ENCODE data around the gene TIMM29.

Gene TIMM29

DNA sequence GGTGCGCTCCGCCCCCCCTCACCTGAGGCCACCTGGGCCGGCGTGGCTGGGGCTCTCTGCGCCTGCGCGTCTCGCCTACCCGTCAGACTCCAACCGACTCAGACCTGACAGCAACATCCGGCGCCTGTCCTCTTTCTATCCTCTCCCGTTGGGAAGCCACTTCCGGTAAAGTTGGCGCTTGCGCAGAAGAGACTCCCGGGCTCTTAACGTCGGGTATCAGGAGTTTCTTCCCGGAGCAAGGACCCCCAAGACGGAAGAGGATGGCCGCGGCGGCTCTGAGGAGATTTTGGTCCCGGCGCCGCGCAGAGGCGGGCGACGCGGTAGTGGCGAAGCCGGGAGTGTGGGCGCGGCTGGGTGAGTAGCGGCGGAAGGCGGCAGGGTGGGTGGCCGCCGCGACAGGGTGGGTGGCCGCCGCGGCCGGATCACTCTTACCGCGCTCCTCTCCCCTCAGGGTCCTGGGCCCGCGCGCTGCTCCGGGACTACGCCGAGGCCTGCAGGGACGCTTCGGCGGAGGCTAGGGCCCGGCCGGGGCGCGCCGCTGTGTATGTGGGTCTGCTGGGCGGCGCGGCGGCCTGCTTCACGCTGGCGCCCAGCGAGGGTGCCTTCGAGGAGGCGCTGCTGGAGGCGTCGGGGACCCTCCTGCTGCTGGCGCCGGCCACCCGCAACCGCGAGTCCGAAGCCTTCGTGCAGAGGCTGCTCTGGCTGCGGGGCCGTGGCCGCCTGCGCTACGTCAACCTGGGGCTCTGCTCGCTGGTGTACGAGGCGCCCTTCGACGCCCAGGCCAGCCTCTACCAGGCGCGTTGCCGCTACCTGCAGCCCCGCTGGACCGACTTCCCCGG is at the start of gene TIMM29, which contains the start of gene YIPF2:
TSS of gene TIMM29 (plus strand) at position 249 of the 839 bp plus-strand sequence. CDS start at position 261, 12 bp downstream.
TSS of gene YIPF2 (minus strand) at position 77 of the 839 bp plus-strand sequence. CDS start 229 bp downstream, outside the sequence.
- DNase-seq (ENCODE audit: low read depth in 3 of 3, low spot score in 1 of 3), result peak; percentile 84 to 92 (median 85)

DNA sequence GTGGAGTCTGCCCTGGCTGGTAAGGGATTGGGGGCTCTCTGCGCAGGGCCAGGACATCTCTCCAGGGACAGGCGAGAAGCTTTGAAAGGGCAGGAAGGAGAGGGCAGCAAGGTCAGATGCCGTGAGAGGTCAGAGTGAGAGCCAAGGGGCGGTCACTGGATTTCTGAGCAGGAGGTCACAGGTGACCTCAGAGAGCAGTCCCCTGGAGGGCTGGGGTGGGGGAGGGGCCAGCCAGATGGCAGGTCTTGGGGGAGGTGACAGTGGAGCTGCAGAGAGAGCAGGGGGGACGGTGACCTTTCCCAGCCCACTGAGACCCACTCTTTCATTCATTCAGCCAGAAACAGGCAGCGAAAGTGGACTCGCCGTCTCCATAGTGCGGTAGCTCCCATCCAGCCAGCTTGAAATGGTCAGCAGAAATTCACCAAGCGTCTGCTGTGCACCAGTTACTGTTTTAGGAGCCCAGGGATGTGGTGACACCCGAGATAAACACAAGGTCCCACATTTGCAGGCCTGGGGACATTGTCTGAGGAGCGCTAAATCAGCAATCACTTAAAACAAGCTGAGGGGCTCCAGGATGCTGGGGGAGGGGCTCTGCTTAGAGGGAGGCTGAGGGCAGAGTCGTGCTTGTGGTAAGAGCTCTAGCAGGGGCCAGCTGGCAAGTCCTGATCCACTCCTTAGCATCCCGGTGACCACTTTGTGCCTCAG is 47.1 kb upstream of the TIMM29 start:
- DNase-seq (ENCODE audit: low read depth in 3 of 3, low spot score in 1 of 3), result no peak

DNA sequence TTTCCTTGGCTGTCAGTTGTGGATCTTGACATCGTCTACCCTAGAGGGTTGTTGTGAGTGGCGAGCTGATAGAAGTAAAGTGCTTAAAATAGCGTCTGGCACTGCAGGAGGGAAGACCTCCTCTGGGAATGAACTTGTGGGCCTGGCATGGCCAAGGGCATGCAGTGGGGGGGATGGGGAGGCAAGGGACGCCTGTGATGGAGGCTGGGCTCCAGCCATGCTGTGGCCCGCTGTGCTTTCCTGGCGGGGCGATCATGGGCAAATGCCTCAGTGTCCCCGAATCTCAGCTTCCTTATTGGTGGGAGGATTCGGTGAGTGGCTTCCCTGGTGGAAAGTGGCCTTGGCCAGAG is 46.5 kb upstream of the TIMM29 start:
- no peak for DNase-seq (ENCODE audit: low read depth in 3 of 3, low spot score in 1 of 3)

DNA sequence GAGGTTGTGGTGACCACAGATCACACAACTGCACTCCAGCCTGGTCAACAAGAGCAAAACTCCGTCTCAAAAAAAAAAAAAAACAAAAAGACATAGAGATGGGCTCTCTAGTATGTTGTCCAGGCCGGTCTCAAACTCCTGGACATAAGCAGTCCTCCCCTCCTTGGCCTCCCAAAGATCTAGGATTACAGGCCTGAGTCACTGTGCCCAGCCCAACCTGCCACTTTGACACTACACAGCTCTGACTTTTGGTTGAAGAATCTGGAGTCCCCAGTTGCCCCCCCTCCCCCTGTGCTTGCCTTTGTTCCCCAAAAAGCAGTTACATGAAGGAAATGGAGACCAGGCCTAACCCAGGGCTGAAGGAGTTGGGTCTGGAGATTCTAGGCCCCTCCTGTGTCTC is 44.3 kb upstream of the TIMM29 start:
- no peak for DNase-seq (ENCODE audit: low read depth in 3 of 3, low spot score in 1 of 3)

DNA sequence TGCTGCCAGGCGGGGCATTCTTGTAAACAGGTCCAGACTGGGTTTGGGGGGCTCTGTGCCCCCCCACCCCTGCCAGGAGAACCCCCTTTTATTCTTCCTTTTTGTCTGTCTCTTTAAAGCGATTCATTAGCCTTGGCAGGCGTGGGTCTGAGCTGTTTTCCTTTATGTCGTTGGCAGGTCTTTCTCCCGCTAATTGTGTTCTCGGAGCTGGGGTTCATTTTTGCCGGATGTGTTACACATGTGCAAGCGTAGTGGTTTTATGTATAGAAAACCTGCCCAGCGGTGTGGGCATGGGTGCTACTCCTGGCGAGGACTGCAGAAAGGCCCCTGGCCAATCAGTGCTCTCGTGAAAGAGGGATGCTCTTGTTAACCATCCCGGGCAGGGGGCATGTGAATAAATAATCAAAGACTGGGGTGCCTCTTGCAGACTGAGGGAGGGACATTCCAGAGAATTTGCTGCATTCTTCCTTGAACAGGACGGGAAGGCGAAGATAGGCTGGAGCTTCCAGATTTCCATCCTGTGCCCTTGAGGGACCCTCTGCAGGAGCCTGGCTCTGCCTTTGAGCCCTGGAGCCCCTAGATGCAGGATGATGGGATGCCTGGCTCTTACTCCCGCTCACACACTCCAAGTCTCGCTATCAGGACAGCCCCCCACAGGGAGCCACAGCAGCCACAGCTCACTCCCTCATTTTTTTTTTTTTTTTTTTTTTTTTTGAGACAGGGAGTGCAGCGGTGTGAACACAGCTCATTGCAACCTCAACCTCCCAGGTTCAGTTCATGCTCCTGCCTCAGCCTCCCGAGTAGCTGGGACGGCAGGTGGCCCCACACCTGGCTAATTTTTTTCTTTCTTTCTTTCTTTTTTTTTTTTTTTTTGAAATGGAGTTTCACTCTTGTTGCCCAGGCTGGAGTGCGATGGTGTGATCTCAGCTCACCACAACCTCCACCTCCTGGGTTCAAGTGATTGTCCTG is 43.1 kb upstream of the TIMM29 start:
- no peak for DNase-seq (ENCODE audit: low read depth in 3 of 3, low spot score in 1 of 3)

DNA sequence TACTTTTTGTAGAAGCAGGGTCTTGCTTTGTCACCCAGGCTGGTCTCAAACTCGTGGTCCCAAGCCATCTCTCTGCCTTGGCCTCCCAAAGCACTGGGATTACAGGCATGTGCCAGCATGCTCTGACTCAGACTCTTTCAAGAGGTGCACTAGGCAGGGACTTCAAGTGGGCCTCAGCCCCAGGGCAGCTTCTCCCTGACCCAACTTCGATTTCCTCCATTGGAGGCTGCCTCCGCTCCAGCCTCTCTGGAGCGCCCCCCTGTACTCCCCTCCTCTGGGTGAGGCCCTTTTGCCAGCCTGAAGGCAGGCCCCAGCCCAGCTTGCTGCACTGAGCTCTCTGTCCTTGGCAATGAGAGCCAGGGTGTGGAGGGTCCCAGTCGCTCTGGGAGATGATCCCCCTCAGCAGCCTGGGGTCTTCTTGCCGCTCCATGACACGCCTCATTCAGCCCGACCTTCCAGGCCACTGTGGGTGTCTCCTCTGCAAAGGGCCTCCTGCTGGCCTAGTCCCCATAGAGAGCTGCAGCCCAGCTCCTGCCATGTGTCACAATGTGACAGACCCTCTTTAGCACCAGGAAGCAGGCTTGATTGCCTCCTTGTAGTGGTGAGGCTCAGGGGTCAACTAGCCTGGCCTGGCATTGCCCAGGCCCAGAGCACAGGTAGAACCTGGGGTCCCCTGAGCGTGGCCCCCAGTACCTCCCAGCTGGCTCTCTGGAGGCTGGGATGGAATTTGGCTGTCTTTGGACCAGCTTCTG is 40.8 kb upstream of the TIMM29 start:
- no peak for DNase-seq (ENCODE audit: low read depth in 3 of 3, low spot score in 1 of 3)

DNA sequence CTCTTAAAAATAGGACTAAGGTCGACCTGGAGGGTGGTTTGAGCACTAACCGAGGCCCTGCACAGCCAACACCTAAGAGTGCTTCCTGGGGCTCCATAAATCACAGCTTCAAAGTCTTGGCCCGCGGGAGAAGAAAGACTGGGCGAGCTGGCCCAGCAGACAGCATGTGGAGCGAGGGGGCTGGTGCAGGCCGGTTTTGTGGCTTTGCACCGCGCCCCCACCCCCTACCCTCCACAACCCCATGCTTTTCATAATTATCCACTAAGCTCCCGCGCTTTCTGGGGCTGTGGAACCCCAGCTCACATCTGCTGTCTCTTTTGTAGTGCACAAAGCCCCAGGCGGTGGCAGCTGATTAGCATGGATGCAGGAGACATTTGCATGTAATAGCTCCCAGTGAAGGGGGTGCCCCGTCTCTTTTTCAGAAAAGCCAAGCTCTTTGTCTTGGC is 40.2 kb upstream of the TIMM29 start:
- DNase-seq (ENCODE audit: low read depth in 3 of 3, low spot score in 1 of 3), result no peak

DNA sequence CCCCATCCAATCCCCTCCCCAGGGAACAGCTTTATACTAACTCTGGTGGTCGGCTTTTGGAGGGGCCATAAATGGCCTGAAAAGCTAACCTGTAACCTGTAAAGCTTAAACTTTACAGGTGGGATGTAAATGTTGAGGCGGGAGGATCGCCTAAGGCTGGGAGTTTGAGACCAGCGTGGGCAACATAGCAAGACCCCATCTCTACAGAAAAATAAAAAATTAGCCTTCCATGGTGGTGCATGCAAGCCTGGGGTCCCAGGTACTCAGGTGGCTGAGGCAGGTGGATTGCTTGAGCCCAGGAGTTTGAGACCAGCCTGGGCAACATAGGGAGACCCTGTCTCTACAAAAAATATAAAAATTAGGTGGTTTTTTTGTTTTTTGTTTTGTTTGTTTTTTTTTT is 38.7 kb upstream of the TIMM29 start:
- no peak for DNase-seq (ENCODE audit: low read depth in 3 of 3, low spot score in 1 of 3)

DNA sequence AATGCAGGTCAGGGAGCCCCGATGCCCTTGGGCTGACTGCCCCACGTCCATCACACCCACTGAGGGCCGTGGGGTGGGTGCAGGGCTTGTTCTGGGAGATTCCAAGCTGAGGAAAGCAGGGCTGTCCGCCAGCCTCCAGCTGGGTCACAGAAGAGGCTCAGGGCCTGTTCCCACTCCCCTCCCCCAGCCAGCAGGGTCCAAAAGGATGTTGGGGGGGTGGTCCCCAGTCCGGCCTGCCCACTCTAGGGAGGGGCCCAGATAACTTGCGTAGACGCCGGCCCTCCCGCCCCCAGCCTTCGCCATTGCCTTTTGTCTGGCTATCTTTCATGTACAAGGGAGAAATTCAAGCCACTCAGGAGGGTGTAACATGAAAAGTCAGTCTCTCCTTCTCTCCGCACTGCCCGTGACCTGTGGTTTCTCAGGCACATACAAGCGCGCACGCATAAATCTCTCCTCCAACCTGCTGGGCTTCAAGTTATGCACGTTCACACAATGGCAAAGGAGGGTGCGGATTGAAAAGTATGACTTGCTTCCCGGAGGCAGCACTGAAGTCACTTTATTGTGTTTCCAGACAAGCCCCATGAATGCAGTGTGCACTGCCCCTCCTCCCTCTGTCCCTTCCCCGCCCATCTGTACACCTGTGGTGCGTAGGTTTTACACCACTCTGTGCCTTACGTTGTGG is 37.1 kb upstream of the TIMM29 start:
- no peak for DNase-seq (ENCODE audit: low read depth in 3 of 3, low spot score in 1 of 3)

DNA sequence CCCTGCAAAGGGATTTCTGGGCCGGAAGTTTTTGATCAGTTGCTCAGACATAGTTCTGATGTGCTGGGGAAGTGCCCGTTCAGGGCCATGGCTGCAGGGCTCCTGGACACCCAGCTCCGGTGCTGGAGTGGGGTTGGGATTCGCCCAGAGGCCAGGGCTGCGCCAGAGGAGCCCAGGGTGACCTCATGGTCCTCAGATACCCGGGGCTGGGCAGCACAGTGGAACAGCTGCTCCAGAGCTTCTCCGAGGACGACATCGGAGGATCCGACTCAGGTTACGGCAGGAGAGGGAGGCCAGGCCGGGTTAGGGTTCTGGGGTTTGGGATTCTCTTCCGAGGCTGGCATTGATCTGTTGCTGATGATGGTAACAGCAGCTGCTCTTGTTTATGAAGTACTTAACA is 36.4 kb upstream of the TIMM29 start:
- no peak for DNase-seq (ENCODE audit: low read depth in 3 of 3, low spot score in 1 of 3)

DNA sequence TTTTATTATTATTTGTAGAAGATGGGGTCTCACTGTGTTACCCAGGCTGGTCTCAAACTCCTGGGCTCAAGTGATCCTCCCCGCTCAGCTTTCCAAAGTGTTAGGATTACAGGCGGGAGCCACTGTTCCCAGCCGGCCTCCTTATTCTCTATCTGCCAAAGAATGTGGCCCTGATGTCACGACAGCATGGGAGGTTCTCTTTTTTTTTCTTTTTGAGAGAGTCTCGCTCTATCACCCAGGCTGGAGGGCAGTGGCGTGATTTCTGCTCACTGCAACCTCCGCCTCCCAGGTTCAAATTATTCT is 33.7 kb upstream of the TIMM29 start:
- DNase-seq (ENCODE audit: low read depth in 3 of 3, low spot score in 1 of 3), result no peak

DNA sequence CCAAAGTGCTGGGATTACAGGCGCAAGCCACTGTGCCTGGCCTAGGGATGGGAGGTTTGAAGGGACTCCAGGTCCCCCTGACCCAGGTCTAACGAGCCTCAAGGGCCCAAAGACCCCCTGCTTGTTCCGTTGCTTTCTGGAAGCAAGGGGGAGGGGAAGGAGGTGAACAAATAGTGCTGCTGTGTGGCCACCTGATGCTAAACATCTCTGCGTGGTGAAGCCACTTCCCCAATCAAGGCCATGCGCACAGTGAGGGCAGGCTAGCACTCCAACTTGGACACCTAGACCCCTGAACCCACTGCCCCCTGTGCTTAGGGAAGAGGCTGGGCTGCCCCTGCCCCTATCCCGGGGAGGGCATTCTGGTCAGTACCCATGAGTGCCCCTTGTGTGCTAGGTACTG is 33.2 kb upstream of the TIMM29 start:
- no peak for DNase-seq (ENCODE audit: low read depth in 3 of 3, low spot score in 1 of 3)

DNA sequence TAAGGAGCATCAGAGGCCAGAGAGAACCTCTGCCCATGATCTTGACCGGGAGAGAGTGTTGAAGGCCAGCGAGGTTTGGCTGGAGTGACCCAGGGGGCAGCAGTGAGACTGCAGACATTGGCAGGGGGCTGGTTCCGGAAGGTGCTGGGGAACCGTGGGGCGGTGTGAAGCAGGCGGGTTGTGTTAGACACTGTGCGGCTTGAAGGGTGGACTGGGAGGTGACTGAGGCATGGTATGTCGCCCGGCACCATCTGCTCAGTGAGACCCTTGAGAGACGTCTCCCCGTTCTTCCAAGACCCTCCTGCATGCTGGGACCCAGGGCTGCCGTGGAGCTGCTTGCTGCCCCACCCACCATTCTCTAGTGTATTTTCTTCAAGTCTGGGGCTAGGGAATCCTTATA is 32.7 kb upstream of the TIMM29 start:
- DNase-seq (ENCODE audit: low read depth in 3 of 3, low spot score in 1 of 3), result no peak

DNA sequence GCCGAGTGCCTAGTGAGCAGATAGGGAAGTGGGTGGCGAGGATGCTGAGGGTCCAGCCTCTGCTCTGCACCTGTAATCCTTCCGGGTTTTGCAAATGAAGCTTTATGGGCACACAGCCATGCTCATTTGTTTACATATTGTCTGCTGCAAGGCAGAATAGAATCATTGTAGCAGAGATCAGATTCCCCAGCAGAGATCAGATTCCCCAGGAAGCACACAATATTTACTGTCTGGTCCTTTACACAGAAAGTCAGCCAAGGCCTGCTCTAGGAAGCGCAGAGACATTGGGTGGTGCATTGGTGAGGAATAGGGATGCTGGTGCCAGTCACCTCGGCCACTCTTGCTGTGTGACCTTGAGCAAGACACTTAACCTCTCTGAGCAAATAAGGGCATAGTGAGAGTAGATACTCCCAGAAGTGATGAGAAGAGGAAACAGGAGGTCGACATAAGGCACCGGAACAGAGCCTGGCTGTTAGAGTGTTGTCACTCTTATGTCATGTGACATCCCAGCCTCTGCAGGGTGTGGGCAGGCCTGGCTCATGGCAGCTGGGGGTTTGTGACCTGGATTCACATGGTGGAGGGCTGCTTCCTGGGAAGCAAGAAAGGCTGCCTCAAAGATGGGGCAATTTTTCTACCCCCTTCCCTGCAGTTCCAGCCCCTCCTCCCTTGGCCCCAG is 31.6 kb upstream of the TIMM29 start:
- no peak for DNase-seq (ENCODE audit: low read depth in 3 of 3, low spot score in 1 of 3)

DNA sequence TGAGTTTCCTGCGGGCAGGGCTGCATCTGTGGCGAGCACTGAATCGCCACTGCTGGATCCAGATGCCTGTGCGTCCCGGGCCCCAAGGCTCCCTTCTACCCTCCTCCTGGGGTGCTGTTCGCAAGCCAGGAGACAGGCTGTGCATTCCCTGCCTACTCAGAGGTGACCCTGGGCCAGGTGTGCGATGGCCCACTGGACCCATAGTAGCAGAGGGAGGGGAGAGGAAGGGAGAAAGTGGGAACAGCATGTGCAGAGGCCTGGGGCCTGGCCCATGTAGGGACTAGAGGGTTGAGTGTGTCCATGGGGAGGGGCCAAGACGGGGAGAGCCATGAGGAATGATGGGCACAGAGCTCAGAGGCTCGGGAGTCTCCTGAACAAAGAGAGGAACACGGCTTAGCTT is 30.0 kb upstream of the TIMM29 start:
- DNase-seq (ENCODE audit: low read depth in 3 of 3, low spot score in 1 of 3), result no peak

DNA sequence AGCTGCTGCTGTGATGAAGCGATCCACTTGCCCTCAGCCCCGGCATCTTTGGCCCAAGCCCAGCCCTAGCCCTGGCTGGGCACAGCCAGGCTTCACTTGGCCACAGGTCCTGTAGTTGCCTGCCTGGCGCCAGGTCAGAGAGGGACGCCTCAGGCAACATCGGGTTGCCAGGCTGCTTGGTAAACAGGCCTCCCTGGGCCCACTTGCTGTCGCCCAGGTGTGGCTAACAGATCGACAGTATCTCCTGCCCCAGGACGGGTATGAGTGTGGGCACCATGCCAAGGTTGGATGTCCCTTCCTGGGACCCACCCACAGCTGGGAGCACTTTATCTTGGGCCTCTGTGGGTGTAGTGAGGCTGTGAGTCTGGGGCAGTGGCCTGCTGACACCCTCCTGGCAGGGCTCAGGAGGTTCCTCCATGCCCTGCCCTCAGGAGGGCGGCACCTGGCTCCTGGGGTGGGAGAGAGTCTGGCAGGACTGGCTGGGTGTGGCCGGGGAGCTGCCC is 29.4 kb upstream of the TIMM29 start:
- DNase-seq (ENCODE audit: low read depth in 3 of 3, low spot score in 1 of 3), result no peak

DNA sequence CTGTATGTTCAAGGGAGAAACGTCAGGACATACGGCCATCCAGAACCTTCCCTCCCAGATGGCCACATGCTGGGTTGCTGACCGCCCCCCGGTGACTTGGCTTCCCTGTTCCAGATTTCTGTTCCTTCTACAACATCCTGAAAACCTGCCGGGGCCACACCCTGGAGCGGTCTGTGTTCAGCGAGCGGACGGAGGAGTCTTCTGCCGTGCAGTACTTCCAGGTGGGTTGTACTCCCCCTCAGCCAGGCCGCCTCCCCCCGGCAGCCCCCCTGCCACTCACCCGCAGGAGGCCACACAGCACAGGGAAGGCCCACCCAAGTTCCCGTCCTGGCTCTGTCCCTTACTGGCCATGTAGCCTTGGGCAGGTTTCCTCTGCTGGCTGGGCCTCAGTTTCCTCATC is 20.7 kb upstream of the TIMM29 start:
- DNase-seq (ENCODE audit: low read depth in 3 of 3, low spot score in 1 of 3), result no peak

DNA sequence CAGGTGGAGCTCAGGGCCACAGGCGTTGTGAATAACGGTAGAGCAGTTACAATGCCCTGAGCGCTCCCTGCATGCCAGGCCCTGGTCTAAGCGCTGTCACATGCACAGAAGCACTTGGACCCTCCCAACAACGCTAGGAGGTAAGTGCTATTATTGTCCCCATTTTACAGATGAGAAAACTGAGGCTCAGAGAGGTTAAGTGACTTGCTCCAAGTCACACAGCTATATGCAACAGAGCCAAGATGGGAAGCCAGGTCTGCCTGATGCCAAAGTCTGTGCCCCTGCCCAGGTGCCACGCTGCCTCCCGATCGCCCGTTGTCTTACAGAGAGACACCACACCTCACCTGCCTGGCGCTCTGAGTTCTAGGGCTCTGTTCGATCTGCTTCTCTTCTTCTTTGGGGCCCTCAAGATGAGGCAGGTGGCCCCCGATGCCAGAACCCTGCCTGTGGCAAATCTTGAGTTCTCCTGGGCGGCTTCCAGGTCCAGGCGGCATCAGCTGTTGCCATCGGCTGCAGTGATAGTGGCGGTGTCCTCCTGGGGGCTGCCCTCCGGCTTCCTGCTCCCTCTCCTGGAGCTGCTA is 20.1 kb upstream of the TIMM29 start:
- DNase-seq (ENCODE audit: low read depth in 3 of 3, low spot score in 1 of 3), result no peak
